ENCODE data around the gene AGXT. TPM values are rescaled to one million over a fixed set of nuclear protein-coding genes. Genes with fewer than 3 reads are reported as not detected.

The AGXT gene
- total RNA-seq: not detected

DNA sequence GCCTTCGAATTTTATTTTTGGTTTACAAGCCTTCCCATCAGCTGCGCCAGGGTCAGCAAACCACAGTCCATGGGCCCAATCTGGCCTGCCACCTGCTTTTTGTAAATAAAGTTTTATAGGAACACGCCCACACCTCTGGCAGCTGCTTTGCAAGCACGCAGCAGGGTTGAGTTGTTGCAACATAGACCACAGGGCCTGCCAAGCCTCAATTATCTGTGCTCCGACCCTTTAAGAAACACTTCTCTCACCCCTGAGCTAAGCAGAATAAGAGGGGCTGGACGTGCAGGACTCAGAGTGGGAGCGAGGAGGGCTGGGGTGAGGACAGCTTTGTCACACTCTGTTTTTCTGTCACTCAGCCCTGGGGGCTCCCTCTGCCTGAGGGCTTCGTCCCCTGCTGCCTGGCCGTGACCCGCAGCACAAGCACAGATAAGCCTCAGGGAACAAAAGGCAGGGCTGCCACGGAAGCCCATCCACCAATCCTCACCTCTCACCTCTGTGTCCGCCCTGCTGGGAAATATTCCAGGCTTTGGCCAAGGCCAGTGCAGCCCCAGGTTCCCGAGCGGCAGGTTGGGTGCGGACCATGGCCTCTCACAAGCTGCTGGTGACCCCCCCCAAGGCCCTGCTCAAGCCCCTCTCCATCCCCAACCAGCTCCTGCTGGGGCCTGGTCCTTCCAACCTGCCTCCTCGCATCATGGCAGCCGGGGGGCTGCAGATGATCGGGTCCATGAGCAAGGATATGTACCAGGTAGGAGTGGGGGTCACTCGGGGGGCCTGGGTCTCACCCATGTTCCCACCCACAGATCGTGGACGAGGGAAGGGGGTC is at the start of gene AGXT:
AGXT (plus strand) TSS at position 539 of the 823 bp plus-strand sequence; CDS start at position 581, 42 bp downstream.
- H3K27ac Mint-ChIP-seq: no peak within 1 kb of the TSS
- no peaks in the 10 kb centered on the region for H3K9me3 Mint-ChIP-seq
- ATAC-seq (no peak), DNase-seq (ENCODE audit: low spot score in 2 of 2) (no peak)
- H3K36me3 Mint-ChIP-seq: no peaks in the 10 kb centered on the region

DNA sequence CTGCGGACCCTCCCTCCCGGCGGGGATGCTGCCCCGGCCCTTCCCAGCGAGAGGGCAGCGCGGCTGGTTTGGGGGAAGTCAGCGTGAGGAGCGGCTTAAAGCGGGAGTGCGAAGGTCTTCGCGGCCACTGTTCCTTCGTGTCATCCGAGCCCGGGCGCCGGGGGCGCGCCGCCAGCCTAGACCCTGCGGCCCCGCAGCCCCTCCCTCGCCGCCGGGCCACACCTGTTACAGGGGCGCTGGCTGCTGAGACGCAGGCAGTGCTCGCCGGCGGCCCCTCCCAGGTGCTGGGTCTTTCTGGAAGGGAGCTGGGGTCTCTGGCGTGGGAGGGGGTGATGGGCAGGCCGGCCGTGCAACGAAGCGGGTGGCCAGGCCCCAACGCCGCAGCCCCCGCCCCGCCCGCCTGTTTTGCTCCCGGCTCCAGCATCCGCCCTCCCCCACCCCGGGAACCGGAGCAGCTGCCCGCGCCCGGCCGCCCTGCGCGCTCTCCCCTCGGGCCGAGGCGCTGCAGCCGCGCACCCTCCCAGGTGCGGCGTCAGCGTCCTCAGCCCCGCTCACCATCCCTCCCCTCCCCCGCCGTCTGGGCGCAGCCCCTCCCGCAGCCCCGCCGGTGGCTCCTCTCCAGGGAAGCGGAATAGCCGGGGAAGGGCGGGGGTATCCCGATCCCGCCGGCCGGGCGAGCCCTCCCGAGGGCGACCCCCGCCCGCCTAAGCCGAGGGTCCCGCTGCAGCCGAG is 49.3 kb upstream of the AGXT start:
- peak in 1 of 2 donors; percentile 10 for ATAC-seq
- Mint-ChIP-seq H3K9me3 (peaks cover under 1 to 1% of the 10 kb centered on the region in 2 donors), H3K27ac (no peak overlapping the region), H3K36me3 (peaks cover 6 to 12% of the 10 kb centered on the region in 2 donors)
- DNase-seq (ENCODE audit: low spot score in 2 of 2): no peak

- Mint-ChIP-seq H3K9me3 (no peaks in the 10 kb centered on the region), H3K36me3 (peaks cover 6 to 12% of the 10 kb centered on the region in 2 donors), H3K27ac (no peak within 1 kb of the TSS)
- DNase-seq (ENCODE audit: low spot score in 2 of 2): peak in 1 of 2 donors; percentile 20
- ATAC-seq: peak; percentile 43 to 70
Measured at GRCh38 chr2:240819858-240820606, 48.6 kb upstream of the AGXT start, which contains the start of gene KIF1A. TSS of gene KIF1A (minus strand) at chr2:240820219. CDS start at chr2:240797752, 22,467 bp downstream.

DNA sequence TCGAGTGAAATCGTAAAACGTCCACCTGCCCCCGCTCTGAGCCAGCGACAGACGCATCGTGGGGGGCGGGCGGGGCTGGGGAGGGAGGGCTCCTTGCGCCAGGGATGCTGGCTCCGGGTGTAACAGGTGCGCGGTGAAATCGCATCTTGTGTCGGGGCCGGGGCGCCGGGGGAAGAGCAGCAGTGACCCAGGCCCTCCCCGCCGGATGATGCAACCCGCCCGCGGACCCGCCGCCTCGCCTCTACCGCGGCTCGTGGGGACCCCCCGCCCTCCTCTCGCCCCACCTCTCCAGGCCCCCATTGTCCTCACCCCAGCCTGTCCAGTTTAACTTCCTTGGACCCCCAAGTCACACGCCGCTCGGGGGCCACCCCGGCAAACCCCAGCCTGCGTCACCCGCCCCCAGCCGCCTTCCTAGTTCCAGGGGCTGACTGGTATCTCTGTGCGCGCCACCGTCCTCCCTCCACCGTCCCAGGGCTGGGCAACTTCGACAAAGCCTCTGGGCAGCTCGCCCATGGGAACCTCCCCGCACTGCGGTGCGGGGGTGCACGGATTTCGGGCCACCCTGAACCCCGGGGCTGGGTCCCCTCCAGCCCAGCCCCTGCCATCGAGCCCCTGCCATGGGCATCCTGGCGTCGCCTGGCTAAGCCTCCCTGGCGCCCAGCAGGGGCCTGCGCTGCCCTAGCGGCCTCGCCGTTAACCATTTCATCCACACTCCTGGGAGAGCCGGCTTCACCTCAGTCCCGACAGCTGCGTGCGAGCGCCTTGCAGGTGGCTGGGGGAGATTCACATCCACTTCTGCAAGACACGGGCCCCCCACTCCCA is 47.8 kb upstream of the AGXT start:
- ATAC-seq (peak; percentile 49 to 57), DNase-seq (ENCODE audit: low spot score in 2 of 2) (peak in 1 of 2 donors; percentile 24)
- no peaks in the 10 kb centered on the region for H3K9me3 Mint-ChIP-seq
- peaks cover 6 to 12% of the 10 kb centered on the region in 2 donors for H3K36me3 Mint-ChIP-seq
- no peak overlapping the region for H3K27ac Mint-ChIP-seq

GRCh38 chr2:240821429-240821778 is 47.2 kb upstream of the AGXT start:
- DNase-seq (ENCODE audit: low spot score in 2 of 2): no peak
- Mint-ChIP-seq H3K9me3 (no peaks in the 10 kb centered on the region), H3K36me3 (peaks cover 6 to 12% of the 10 kb centered on the region in 2 donors), H3K27ac (no peak overlapping the region)
- ATAC-seq: no peak

DNA sequence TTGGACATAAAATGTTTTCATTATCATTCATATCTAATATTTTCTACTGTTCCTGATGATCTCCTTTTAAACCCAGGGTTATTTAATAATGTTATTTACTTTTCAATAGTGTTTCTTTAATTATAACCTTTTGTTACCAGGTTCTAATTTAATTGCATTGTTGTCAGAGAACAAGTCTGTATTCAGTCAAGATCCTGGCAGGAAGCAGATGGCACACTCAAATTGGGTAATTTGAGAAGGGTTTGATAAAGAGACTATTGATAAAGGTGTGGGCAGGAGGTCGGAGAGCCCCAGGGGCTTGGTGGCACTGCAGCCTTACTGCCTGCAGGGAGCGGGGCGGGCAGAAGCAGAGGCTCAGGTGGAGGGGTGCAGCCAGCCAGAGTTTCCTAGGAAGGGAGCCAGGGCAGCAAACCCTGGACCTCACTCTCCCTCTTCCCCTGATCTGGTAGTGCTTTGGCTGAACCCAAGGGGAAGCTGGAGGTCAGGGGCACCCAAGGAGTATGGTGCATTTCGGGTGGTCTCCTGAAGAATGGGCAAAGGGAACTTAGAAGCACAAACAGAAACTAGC is 46.3 kb upstream of the AGXT start:
- ATAC-seq: no peak
- DNase-seq (ENCODE audit: low spot score in 2 of 2): peak in 1 of 2 donors; percentile 1
- Mint-ChIP-seq H3K9me3 (no peaks in the 10 kb centered on the region), H3K27ac (no peak overlapping the region), H3K36me3 (peaks cover 6 to 12% of the 10 kb centered on the region in 2 donors)

GRCh38 chr2:240823449-240824336 is 44.9 kb upstream of the AGXT start:
- DNase-seq (ENCODE audit: low spot score in 2 of 2) (no peak), ATAC-seq (no peak)
- H3K9me3 Mint-ChIP-seq: no peaks in the 10 kb centered on the region

DNA sequence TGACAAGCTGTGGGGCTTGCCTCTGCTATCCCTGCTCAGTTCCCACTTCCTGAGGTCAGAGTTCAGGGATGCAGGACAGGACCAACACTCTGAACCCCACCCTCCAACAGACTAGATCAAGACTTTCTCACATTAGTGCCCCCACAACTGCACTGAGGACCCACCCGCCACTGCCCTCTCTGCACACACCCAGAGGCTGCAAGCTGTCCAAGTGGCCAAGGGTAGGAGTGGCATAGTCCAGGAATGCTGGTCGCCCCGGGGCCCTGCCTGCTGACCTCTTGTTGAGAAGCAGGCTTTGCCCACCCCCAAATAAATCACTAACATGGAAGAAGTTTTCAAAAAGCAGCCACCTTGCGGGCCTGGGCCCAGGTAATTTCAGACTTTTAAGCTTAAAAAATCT is 43.1 kb upstream of the AGXT start:
- Mint-ChIP-seq H3K9me3 (no peaks in the 10 kb centered on the region), H3K36me3 (peaks cover 6 to 12% of the 10 kb centered on the region in 2 donors), H3K27ac (no peak overlapping the region)
- no peak for ATAC-seq
- DNase-seq (ENCODE audit: low spot score in 2 of 2): no peak

More at GRCh38 chr2:240823449-240824336, 44.9 kb upstream of the AGXT start:
- Mint-ChIP-seq H3K27ac (peak overlapping the region in 1 of 2 donors; percentile 4), H3K36me3 (peaks cover 6 to 12% of the 10 kb centered on the region in 2 donors)

DNA sequence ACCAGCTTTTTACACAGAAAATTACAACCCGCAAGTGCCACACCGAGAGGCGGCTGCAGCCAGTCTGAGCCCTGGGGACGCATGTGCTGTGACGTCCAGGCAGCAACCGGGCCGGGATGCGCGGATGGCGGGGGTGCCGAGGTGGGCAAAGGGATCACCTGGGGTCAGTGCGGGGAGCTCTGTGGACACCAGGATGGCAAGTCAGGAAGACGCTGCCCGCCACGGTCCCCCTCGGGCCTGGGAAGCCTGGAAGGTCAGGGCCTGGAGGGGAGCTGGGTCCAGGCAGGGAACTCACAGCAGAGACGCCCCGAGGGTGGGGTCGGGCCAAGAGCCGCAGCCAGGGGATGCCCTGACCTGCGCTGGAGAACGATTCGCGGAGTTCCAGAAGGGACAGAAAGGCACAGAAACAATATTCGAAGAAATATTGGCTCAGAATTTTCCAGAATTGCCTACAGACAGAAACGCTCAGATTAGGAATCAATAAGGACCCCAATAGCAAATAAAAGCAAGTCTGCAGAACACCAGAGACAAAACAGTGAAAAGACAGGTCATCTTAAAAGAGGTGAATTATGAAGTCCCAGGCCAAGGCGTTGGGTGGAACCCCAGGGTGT is 36.9 kb upstream of the AGXT start:
- no peaks in the 10 kb centered on the region for H3K9me3 Mint-ChIP-seq

GRCh38 chr2:240832205-240832727 is 36.4 kb upstream of the AGXT start:
- Mint-ChIP-seq H3K36me3 (no peaks in the 10 kb centered on the region), H3K27ac (no peak overlapping the region), H3K9me3 (no peaks in the 10 kb centered on the region)
- ATAC-seq (peak; percentile 85 to 95), DNase-seq (ENCODE audit: low spot score in 2 of 2) (peak; percentile 93 to 98)

More for the DNA sequence above, 36.9 kb upstream of the AGXT start:
- ATAC-seq (no peak), DNase-seq (ENCODE audit: low spot score in 2 of 2) (no peak)
- H3K36me3 Mint-ChIP-seq: no peaks in the 10 kb centered on the region
- no peak overlapping the region for H3K27ac Mint-ChIP-seq

GRCh38 chr2:240832921-240833494 is 35.6 kb upstream of the AGXT start:
- Mint-ChIP-seq H3K9me3 (no peaks in the 10 kb centered on the region), H3K27ac (no peak overlapping the region), H3K36me3 (no peaks in the 10 kb centered on the region)
- DNase-seq (ENCODE audit: low spot score in 2 of 2) (no peak), ATAC-seq (no peak)

DNA sequence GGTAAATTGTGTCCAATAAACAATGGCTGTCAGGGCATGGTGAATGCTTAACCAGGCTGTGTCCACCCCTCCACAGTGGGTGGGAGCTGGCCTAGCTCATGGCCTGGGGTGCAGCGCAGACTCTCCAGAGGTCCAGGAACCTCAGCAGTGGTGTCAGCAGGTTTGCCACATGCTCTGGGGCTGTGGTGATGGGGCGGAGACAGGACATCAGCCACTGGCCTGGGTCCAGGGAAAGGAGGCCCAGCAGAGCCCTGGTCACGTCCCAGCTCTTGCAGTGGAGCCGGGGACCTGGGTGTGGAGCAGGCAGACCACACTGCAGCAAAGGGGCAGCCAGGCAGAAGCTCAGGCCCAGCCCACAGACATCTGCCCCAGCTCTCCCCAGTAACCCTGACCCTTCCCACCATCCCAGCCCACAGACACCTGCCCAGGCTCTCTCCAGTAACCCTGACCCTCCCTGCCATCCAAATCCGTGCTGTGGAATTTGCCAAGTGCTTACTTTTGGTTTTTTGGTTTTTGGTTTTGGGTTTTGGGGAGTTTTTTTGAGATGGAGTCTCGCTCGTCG is 34.8 kb upstream of the AGXT start:
- H3K9me3 Mint-ChIP-seq: no peaks in the 10 kb centered on the region
- no peak overlapping the region for H3K27ac Mint-ChIP-seq

DNA sequence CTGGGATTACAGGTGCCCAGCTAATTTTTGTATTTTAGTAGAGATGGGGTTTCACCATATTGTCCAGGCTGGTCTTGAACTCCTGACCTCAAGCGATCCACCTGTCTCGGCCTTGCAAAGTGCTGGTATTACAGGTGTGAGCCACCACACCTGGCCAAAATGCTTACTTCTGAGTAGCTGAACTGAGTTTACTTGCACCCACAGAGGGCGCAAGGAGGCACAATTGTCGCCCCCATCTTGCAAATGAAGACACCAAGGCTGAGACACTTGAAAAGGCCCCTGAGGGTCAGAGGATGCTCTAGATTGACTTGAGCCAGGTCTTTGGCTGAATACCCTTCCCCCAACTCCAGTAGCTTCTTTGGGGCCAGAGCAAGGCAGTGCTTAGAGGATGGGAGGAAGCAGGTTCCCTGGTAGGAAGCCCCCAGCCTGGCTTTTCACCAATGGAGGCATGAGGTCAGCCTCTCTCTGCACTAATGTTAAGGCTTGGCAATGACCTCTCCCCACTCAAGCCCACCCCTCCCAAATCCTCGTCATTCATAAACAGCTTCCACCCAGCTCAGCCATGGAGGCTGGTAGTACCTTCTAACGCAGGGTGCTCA is 34.1 kb upstream of the AGXT start:
- Mint-ChIP-seq H3K36me3 (no peaks in the 10 kb centered on the region), H3K27ac (no peak overlapping the region), H3K9me3 (no peaks in the 10 kb centered on the region)
- DNase-seq (ENCODE audit: low spot score in 2 of 2) (no peak), ATAC-seq (no peak)

More for the DNA sequence above, 34.8 kb upstream of the AGXT start:
- no peak for ATAC-seq
- no peak for DNase-seq (ENCODE audit: low spot score in 2 of 2)
- H3K36me3 Mint-ChIP-seq: no peaks in the 10 kb centered on the region
